ENCODE data around the gene PI4K2B. TPM values are rescaled to one million over a fixed set of nuclear protein-coding genes. Genes with fewer than 3 reads are reported as not detected.

PI4K2B gene
- total and polyA plus RNA-seq, 2 of the 13 experiments (the other 11 are each of a cell fraction or from before 2014, with no cell fraction given), result 6.9 to 25.8 TPM

DNA sequence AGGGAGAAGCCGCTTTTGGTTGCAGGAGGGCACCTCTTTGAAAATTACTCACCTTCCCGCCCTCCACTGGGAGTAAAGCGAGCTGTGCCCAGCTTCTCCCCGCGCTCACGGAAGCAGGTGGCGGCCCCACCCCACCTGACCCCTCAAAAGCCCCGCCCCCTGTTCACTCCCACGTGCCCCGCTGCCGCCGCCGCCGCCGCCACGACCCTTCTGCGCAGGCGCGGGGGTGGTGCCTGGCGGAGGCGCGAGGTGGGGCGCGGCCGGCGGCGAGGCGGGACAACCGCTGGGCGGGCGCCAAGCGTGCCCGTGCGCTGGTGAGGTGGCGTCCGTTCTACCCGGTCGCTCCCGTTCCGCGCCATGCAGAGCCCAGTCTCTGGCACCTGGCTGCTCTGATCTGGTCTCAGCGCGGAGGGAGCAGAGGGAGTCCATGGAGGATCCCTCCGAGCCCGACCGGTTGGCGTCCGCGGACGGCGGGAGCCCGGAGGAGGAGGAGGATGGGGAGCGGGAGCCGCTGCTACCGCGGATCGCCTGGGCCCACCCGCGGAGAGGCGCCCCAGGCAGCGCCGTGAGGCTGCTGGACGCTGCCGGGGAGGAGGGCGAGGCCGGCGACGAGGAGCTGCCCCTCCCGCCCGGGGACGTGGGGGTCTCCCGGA is at the start of gene PI4K2B (continued):
- 0 out of 2 replicates have a peak, but pooled peaks have one; percentile 9 for TF ChIP-seq RXRB (CRISPR knock-in tag; IDR thresholded peaks at IDR 0.05; ENCODE audit: borderline replicate concordance)
- no peak for TF ChIP-seq ZNF616 (CRISPR knock-in tag; IDR thresholded peaks at IDR 0.05; ENCODE audit: low read depth)
- TF ChIP-seq, protein P1, sequence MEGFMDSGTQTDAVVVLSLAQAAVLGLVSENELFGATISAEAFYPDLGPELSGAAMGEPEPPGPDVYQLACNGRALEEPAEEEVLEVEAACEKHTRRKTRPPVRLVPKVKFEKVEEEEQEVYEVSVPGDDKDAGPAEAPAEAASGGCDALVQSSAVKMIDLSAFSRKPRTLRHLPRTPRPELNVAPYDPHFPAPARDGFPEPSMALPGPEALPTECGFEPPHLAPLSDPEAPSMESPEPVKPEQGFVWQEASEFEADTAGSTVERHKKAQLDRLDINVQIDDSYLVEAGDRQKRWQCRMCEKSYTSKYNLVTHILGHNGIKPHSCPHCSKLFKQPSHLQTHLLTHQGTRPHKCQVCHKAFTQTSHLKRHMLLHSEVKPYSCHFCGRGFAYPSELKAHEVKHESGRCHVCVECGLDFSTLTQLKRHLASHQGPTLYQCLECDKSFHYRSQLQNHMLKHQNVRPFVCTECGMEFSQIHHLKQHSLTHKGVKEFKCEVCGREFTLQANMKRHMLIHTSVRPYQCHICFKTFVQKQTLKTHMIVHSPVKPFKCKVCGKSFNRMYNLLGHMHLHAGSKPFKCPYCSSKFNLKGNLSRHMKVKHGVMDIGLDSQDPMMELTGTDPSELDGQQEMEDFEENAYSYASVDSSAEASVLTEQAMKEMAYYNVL (CRISPR knock-in tag; IDR thresholded peaks at IDR 0.05; ENCODE audit: borderline replicate concordance), result peak; percentile 8; the same call in 1 of the 2 replicates
- no peak for TF ChIP-seq ZNF879 (CRISPR knock-in tag; IDR thresholded peaks at IDR 0.05)
- TF ChIP-seq, protein P2, sequence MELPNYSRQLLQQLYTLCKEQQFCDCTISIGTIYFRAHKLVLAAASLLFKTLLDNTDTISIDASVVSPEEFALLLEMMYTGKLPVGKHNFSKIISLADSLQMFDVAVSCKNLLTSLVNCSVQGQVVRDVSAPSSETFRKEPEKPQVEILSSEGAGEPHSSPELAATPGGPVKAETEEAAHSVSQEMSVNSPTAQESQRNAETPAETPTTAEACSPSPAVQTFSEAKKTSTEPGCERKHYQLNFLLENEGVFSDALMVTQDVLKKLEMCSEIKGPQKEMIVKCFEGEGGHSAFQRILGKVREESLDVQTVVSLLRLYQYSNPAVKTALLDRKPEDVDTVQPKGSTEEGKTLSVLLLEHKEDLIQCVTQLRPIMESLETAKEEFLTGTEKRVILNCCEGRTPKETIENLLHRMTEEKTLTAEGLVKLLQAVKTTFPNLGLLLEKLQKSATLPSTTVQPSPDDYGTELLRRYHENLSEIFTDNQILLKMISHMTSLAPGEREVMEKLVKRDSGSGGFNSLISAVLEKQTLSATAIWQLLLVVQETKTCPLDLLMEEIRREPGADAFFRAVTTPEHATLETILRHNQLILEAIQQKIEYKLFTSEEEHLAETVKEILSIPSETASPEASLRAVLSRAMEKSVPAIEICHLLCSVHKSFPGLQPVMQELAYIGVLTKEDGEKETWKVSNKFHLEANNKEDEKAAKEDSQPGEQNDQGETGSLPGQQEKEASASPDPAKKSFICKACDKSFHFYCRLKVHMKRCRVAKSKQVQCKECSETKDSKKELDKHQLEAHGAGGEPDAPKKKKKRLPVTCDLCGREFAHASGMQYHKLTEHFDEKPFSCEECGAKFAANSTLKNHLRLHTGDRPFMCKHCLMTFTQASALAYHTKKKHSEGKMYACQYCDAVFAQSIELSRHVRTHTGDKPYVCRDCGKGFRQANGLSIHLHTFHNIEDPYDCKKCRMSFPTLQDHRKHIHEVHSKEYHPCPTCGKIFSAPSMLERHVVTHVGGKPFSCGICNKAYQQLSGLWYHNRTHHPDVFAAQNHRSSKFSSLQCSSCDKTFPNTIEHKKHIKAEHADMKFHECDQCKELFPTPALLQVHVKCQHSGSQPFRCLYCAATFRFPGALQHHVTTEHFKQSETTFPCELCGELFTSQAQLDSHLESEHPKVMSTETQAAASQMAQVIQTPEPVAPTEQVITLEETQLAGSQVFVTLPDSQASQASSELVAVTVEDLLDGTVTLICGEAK (IDR thresholded peaks at IDR 0.05), result no peak
- TF ChIP-seq, protein P2 (CRISPR knock-in tag; IDR thresholded peaks at IDR 0.05), result 0 out of 2 replicates have a peak, but pooled peaks have one; percentile 32
- no peak for TF ChIP-seq ZNF558 (CRISPR knock-in tag; IDR thresholded peaks at IDR 0.05; ENCODE audit: borderline replicate concordance)
- TF ChIP-seq SRSF9 (IDR thresholded peaks at IDR 0.05; ENCODE audit: borderline replicate concordance, insufficient read depth, low read depth, low read length, poor library complexity, severe bottlenecking), result no peak
- TF ChIP-seq, protein P3, sequence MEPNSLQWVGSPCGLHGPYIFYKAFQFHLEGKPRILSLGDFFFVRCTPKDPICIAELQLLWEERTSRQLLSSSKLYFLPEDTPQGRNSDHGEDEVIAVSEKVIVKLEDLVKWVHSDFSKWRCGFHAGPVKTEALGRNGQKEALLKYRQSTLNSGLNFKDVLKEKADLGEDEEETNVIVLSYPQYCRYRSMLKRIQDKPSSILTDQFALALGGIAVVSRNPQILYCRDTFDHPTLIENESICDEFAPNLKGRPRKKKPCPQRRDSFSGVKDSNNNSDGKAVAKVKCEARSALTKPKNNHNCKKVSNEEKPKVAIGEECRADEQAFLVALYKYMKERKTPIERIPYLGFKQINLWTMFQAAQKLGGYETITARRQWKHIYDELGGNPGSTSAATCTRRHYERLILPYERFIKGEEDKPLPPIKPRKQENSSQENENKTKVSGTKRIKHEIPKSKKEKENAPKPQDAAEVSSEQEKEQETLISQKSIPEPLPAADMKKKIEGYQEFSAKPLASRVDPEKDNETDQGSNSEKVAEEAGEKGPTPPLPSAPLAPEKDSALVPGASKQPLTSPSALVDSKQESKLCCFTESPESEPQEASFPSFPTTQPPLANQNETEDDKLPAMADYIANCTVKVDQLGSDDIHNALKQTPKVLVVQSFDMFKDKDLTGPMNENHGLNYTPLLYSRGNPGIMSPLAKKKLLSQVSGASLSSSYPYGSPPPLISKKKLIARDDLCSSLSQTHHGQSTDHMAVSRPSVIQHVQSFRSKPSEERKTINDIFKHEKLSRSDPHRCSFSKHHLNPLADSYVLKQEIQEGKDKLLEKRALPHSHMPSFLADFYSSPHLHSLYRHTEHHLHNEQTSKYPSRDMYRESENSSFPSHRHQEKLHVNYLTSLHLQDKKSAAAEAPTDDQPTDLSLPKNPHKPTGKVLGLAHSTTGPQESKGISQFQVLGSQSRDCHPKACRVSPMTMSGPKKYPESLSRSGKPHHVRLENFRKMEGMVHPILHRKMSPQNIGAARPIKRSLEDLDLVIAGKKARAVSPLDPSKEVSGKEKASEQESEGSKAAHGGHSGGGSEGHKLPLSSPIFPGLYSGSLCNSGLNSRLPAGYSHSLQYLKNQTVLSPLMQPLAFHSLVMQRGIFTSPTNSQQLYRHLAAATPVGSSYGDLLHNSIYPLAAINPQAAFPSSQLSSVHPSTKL (CRISPR knock-in tag; IDR thresholded peaks at IDR 0.05), result 0 out of 2 replicates have a peak, but pooled peaks have one; percentile 11
- TF ChIP-seq, protein P4, sequence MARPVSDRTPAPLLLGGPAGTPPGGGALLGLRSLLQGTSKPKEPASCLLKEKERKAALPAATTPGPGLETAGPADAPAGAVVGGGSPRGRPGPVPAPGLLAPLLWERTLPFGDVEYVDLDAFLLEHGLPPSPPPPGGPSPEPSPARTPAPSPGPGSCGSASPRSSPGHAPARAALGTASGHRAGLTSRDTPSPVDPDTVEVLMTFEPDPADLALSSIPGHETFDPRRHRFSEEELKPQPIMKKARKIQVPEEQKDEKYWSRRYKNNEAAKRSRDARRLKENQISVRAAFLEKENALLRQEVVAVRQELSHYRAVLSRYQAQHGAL (CRISPR knock-in tag; IDR thresholded peaks at IDR 0.05; ENCODE audit: not compliant biosample characterization), result no peak

Measured in HepG2 (cell line).